LNCAP (cell line): ENCODE measurements around the gene ENO2.

Experiments used
- CTCF ChIP-seq: fragments of 450-650 bp; IDR thresholded peaks from 2 replicates; pipeline ENCODE4 v1.5.1; 2017; ENCODE audit warnings: mild to moderate bottlenecking

The ENO2 gene

DNA sequence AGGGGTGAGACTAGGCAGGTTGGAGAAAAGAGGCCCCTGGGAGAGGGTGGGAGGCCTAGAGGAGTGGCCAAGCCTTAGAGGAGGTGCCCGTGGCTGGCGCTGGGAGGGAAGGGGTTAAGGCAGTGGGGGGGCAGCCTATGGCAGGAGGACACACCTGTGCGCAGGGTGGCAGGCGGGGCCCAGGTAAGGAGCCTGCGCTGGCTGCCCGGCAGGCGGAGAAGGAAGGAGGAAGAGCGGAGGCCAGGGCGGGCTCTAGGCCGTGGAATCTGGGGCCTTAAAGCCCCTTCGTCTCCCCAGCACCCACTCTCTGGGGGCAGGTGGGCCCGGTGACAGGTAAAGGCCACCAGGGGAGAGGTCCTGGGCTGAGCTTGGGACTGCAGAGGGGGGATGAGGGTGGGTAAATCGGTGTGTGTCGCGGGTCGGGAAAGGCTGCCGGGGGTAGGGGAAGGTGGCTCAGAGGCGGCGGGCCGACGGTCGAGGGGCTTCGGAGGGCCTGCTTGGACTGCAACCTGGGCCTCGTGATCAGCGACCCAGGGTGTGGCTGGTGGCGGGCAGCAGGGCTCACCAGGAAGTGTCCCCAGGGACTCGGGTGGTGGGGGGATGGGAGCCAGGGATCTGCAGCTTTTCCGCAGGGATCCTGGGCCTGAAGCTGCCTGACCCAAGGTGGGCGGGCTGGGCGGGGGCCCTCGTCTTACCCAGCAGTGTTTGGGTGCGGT is 48.8 kb downstream of the ENO2 start:
- TF ChIP-seq CTCF = no peak

DNA sequence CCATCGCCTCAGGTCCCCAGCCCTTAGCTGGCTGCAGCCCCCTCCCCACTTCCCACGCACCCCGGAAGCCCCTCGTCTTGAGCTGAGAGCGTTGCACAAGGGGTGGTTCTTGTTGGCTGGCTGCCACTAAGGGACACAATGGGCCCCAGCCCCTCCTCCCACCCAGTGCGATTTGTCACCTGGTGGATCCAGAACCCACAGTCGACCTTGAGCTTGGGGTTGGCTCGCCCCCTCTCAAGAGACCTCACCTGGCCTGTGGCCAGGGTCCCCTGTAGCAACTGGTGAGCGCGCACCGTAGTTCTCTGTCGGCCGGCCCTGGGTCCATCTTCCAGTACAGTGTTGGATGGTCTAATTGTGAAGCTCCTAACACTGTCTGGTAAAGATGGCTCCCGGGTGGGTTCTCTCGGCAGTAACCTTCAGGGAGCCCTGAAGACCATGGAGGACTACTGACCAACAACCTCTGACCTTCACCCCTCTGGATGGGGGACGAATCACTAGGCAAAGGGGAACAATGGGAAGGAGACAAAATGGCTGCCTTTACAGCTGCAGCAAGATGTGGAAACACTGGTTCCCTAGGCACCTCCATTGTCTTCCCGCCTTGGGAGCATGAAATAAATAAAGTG is 49.5 kb downstream of the ENO2 start:
- no peak for TF ChIP-seq CTCF

- no peak for TF ChIP-seq CTCF
These were observed 50.2 kb downstream of the ENO2 start for GRCh38 chr12:6964605-6965025.

- peak; percentile 96 for TF ChIP-seq CTCF
These were observed 50.8 kb downstream of the ENO2 start for GRCh38 chr12:6965026-6965661.

- no peak for TF ChIP-seq CTCF
These were observed 51.3 kb downstream of the ENO2 start for GRCh38 chr12:6965714-6966113.

GRCh38 chr12:6966351-6966750 is 52.0 kb downstream of the ENO2 start:
- no peak for TF ChIP-seq CTCF

DNA sequence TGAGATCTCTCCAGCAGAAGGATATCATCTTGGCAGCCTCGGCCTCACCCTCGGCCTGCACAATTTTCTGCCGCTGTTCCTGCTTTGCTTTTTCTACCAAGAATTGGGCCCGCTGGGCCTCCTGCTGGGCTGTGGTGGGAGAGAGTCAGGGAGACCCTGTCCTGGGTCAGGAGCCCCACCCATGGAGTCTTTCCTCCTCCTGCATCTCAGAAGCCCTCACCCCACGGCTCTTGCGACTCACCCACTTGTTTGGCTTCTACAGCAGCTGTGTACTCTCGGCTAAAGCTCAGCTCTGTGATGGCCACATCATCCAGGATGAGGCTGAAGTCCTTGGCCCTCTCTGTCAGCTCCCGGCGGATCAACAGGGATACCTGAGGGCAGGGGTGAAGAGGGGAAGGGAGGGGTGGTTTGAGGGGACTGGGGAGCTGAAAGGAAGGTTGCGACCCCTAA is 53.3 kb downstream of the ENO2 start:
- no peak for TF ChIP-seq CTCF
